Activated naive CD4-positive, alpha-beta T cell treated with Interleukin-2 at 50 U/mL for 16 hours (primary cell): Measurements from ENCODE around the gene APCS.

Experiments used
- DNase-seq: peaks from one replicate; pipeline ENCODE4 v3.0.0-alpha.2; 2020

Gene APCS, protein sequence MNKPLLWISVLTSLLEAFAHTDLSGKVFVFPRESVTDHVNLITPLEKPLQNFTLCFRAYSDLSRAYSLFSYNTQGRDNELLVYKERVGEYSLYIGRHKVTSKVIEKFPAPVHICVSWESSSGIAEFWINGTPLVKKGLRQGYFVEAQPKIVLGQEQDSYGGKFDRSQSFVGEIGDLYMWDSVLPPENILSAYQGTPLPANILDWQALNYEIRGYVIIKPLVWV

DNA sequence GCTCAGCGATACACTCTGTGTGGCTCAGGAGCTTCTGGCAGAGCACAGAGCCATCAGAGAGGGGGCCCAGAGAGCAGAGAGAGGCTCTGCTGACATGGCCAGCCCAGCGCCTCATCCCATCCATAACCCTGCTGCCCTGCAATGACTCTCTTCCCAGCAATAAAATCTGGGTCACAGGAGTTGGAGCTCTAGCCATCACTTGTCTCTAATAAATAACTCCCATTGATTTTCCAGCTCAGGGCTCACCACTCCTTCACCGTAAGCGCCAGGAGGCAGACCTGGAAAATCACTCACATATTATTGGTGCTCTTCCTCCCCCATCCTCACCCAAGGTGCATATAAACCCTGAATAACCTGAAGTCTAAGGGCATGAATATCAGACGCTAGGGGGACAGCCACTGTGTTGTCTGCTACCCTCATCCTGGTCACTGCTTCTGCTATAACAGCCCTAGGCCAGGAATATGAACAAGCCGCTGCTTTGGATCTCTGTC, at the start of gene APCS:
Gene APCS, plus strand, starts transcription at position 366 of the 491 bp plus-strand sequence. Its CDS starts 96 bp downstream, at position 462.
- DNase-seq: no peak

DNA sequence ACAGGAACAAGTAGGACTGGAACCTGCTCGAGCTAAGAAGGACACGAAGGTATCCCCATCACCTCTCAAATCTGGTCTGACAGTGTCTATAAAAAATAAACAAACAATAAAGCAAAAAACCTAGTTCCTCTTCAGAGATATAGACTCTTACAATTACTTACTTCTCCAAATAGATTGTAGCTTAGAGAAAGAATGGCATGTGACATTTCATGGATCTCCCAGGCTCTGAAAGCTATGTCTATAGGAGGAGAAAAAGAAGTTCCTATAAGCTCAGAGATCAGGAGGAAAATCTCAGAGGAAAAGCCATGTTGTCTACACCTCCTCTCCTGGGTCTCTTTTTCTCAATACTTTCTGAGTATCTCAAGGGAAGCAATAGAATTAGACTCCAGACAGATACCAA, 39.5 kb upstream of the APCS start:
- no peak for DNase-seq

DNA sequence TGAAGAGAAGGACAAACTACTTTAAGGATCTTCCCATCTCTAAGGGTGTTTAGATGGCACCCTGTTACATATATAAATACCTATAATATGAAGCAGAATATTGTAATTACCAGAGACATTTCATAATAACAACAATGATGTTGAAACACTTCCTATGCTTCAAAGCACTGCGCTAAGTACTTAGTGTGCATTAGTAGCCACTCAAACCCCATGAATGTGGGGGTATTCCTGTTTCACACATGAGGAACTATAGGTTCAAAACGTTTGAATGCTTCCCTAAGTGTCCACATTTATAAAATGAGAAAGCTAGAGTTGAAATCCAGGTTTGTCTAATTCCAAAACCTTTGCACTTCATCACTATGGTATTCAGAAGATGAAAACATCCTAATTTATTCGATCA, 33.4 kb upstream of the APCS start:
- no peak for DNase-seq

DNA sequence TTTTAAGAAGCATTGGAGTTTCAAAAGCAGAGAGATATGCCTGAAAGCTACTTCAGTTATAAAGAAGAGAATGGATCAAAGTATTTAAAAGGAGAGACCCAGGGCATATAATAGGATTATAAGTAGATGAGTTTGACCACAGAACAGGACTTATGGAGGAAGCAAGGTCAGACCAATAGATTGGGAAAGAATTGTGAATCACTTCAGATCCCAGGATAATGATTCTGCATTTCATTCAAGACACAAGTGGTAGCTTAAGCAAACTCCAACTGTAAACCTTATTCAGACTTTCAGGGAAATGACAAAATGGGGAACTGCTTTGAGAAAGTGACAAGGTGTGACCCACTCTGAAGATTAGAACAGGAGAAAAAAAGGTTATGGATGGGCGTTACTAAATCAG, 32.9 kb upstream of the APCS start:
- DNase-seq: no peak

DNA sequence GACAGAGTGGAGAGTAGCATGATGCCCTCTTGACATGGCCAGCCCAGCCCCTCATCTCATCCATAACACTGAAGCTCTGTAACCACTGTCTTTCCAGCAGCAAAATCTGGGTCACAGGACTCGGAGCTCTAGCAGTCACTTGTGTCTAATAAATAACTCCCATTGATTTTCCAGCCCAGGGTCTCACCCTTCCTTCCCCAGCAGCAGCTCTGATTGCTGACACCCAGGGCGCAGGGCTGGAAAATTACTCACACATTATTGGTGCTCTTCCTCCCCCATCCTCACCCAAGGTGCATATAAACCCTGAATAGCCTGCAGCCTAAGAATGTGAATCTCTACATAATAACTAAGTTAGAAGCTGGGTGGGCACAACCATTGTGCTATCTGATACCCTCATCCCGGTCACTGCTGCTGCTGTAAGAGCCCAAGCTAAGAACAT, 30.7 kb upstream of the APCS start:
- no peak for DNase-seq

DNA sequence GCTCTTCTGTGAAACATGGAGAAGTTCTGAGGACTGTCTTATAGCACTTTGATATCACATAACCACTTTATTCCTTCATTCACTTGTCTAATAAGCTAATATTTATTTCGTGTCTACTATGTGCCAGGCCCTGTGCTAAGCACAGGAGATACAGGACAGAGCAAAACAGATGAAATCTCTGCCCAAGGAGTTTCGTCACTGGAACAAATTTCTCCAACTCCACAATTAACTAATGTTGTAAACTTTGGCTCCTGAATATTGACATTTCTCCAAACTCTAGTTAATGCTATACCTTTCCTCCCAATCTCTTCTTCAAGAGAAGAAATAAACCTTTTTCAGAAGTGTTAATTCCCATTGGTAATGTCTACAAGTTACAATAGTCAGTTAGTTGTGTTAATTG, 27.0 kb upstream of the APCS start:
- no peak for DNase-seq

DNA sequence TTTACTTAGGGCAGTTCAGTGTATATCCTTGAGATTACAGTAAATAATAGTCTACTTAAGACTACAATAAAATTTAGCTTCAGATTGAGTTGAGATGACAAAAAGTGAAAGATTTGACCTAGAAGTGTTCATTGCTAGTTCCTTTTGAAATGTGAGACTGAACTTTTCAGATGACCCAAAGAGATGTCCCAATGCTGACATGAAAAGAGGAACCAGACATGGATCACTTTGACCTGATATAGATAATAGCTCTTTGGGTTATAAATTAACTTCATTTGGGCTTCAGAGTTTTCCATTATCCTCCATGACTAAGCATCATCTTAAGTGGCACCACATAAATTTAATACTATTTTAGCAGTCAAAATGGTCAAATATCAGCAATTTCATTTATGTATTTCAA, 26.1 kb upstream of the APCS start:
- no peak for DNase-seq

DNA sequence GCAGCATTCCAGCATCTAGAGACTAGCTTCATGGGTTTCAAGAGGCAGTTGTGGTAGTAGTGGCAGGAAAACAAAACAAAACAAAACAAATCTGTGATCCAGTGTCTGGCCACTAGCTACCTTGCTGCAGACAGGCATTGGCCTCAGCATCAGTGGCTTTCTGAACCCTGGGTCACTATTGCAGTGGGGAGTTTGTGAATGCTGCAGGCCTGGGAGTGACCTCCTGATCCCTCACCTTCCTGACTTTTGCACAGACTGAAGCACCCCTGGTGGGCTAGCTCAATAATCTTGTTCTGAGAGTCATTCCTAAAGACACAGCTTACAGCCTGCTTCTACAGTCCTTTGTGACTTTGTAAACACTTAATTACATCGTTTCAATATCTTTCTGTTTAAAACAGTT, 24.9 kb upstream of the APCS start:
- DNase-seq: no peak

DNA sequence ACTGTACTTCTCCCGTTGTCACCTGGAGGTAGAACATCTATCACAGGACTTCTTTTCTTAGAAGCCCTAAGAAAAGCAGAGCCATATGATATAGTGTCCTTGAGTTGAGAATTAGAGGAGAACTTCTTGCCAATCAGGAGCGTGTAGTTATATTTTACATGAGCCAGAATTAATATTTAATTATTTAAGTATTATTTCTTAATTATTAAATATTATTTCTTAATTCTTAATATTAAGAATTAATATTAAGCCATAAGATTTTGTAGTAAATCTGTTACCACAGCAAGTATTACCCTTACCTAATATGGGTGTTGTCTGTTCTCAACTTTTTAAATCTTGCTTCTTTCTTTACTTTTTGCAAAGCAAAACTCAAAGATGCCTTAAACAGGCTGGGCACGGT, 10.2 kb upstream of the APCS start:
- DNase-seq: no peak

DNA sequence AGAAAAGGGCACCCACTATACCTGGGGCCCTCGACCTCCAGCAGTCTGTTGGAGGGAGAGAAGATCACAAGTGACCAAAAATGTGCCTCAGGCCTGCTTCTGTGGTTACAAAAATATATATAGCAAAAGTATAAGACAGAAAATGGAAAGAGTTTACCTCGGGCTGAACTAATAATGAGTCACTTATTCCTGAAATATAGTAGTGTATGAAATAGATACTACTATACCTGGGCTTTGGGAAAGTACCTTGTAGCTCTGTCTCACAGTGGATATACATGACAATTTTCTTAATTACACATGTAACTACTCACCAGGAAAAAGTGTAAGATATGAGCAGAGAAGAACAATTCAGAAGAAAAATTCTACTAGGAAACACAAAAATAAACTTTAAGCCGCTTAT, 7.3 kb upstream of the APCS start:
- DNase-seq: no peak

DNA sequence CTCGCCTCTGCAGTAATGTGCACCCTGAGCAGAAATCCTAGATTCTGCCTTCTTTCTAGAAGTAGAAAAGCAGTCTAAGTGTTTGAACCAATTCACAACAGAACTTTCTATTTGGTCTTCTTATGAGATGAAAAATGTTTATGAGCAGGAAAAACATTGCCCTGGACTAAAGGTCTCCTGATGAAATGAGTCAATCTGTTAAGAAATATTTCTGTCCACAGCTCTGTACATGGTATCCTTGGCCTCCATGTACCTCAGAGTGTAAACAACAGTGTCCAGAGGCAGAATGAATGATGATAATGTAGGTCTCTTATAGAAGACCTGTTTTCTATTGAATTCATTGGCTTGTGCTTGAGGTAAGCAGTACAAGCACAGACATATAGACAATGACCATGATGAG, 6.2 kb upstream of the APCS start:
- no peak for DNase-seq

DNA sequence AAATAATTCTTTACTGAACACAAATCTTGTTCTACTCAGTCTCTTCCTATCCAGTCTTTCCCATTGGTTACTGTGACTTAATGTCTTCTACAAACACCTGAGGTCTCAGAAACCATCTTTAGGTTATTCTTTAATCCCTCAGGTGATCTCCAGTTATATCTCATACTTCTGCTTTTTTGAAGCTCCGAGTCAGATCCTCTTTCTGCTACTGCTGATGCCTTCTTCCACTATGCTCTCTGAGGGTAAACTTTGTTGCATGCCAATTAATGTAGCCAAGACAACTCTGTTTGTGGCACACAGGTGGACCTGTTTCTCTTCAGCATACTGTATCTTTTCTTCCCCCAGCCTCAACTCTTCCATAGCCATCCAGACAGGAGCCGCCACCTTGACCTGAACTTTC, 3.1 kb upstream of the APCS start:
- DNase-seq: no peak

DNA sequence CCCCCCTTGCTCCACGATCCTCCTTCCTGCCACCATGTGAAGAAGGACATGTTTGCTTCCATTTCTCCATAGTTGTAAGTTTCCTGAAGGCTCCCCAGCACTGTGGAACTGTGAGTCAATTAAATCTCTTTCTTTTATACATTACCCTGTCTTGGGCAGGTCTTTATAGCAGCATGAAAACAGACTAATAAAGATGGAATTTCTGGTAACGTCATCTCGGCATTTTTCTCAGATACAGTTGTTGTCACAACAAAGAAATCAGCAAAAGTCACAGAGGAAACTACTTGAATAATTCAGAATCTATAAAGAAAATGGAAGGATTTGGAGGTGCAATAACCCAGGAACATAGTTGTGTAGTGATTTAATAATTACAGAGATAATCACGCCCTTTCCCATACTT, 4.4 kb downstream of the APCS start:
- no peak for DNase-seq

DNA sequence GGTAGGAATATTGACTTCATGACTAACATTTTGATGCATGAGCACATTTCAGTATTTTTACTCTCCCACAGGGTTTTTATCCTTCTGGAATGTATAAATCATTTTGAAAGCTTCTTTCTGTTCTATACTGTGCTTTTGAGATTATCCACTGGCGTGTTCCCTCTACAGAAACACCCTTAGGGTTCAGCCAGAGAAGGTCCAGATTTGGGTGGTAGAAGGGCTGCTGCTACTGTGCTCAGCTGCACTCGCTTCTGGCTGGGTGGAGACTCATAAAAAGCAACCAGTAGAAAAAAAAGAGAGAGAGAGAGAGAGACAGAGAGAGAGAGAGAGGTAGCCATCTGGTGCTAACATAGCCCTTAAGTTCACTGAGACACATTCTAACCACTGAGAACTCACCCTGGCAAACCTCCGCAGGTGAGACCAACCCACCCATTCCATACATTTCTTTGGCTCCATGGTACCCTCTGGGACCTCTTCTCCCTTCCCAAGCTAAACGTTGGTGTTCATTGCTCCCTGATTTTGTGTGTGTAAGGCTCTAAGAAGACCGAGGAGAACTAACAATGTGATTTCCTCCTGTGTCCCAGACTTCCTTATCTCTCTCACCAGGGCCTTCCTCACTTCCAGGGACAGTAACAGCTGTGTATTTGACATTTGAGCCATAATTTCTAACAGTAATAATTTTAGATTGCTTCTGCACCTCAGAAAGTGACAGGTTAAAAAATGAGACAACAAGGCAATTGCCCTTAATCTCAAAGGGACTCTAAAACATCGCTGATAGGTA, 7.2 kb downstream of the APCS start:
- DNase-seq: no peak

DNA sequence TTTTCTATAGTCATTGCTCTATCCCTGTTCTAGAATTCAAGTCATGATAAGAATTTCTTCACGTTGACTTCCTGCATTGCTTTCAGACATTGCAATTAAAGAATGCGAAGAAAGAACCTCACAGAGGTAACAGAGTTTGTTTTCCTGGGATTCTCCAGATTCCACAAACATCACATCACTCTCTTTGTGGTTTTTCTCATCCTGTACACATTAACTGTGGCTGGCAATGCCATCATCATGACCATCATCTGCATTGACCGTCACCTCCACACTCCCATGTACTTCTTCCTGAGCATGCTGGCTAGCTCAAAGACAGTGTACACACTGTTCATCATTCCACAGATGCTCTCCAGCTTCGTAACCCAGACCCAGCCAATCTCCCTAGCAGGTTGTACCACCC, 10.6 kb downstream of the APCS start:
- DNase-seq: no peak

DNA sequence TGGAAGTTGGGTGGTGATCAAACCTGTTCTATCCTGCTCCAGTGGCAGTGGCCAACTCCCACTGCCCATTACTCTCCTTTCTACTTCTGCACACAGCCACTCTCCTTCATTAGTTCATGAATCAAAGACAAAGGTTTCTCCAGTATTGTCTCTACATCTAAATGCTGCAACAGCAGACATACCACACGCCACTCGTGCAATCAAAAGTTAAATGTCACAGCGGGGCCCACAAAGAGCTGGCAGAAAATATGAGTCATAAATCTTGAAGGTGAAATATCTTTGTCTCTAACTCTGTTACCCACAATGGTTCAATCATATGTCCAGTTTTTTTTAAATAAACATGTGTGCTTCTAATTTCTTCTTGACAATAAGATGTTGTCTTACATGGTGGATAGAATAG, 13.3 kb downstream of the APCS start:
- no peak for DNase-seq

DNA sequence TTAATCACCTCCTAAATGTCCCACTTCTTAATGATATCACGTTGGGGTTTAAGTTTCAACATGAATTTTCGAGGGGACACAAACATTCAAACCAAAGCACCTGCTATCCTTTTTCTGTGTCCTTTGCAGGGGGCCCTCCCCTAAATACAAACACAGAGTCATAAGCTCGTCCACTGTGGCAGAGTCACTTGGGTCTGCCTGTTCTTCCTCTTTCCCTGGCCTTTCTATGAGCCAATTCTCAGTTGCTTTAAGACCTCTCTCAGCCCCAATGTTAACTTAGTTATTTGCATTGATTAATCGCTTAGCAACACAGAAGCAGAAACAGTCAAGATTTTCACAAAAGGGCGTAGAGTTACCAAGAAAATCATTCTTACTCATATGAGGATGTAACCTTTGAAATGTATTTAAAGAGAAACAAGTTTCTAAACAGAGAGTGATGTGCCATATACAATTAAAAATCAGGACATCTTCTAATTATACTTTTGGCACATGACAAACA, 14.9 kb downstream of the APCS start:
- no peak for DNase-seq

DNA sequence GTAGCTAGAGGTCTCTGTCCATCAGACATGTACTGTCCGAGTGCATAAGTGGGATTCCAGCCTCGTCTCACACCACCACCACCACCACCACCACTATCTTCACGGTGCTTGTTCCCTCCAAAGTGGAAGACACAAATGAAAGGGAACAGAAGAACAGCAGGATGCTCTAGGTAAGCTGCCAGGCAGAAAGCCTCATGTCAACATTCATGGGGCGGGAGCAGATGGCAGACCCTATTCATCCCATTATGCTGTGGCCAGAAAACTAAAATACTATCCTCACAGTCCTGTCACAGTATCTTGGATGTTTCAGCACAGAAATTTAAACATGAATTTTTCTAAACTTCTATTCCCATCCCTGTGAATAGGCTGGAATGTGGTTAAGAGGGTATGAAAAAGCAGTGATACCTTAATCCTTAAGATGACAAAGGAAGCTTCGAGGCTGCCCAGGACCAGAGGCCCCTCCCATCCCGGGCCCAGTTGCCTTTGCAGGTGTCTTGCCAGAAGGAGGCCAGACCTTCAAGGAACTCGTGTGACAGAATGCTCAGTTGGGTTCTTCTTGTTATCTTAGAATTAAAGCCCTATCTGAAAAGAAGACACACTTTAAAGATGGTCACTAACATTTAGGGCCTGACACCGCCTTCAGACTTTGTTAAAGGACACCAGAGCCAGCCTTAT, 24.7 kb downstream of the APCS start:
- DNase-seq: no peak

DNA sequence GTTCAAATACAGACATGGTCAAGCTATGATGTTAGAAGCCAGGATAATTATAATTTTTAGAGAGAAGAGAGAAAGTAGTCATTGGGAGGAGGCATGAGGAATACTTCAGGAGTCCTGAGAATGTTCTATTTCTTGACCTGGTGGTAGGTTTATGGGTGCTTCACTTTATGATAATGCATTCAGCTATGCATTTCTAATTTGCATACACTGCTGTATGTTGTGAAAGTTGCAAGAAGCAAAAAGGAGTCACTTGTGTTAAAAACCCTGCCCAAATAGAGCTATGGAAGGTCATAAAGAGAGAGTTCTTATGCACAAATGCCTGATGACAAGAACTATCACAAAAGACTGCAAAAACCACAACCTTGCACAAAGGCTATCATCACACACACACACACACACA, 45.3 kb downstream of the APCS start:
- no peak for DNase-seq
